Measurements from ENCODE around the gene KCTD17.

DNA sequence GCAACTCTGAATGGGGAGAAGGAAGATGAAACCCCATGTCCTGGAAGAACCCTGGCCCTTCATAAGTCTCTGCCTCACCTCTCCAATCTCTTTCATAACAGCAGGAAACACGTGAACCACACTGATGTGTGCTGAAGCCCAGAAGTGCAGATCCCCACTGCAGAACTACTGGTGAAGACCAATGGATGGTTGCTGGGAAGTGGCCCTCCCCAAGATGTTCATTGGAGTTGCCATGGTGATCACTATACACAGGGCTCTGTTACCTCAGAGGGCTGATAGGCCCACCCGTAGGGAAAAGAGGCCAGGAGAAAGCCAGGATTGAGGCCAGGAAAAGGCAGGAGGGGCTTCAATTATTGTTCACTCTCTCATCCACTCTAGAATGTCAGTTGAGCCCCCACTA, 43.9 kb upstream of the KCTD17 start:
- TF ChIP-seq, protein P1, sequence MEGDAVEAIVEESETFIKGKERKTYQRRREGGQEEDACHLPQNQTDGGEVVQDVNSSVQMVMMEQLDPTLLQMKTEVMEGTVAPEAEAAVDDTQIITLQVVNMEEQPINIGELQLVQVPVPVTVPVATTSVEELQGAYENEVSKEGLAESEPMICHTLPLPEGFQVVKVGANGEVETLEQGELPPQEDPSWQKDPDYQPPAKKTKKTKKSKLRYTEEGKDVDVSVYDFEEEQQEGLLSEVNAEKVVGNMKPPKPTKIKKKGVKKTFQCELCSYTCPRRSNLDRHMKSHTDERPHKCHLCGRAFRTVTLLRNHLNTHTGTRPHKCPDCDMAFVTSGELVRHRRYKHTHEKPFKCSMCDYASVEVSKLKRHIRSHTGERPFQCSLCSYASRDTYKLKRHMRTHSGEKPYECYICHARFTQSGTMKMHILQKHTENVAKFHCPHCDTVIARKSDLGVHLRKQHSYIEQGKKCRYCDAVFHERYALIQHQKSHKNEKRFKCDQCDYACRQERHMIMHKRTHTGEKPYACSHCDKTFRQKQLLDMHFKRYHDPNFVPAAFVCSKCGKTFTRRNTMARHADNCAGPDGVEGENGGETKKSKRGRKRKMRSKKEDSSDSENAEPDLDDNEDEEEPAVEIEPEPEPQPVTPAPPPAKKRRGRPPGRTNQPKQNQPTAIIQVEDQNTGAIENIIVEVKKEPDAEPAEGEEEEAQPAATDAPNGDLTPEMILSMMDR (IDR thresholded peaks at IDR 0.05): no peak
- TF ChIP-seq EP300 (IDR thresholded peaks at IDR 0.05): no peak

Measured in tibial nerve (tissue), 4 donors.